GM21528 (cell line): ENCODE measurements around the gene RIMBP3C.
"Not testable (repeated sequence)": the region's sequence is repeated elsewhere in the genome, so short reads cannot be mapped to it uniquely, and the experiment has no call there.

Experiments used
- ATAC-seq: cut with Tn5 transposase; IDR thresholded peaks from one replicate; pipeline ENCODE4 v1.9.1; 2021; ENCODE audit warnings: mild to moderate bottlenecking, moderate library complexity; ENCODE audit not compliant: unreplicated experiment, low FRiP score

RIMBP3C gene, protein sequence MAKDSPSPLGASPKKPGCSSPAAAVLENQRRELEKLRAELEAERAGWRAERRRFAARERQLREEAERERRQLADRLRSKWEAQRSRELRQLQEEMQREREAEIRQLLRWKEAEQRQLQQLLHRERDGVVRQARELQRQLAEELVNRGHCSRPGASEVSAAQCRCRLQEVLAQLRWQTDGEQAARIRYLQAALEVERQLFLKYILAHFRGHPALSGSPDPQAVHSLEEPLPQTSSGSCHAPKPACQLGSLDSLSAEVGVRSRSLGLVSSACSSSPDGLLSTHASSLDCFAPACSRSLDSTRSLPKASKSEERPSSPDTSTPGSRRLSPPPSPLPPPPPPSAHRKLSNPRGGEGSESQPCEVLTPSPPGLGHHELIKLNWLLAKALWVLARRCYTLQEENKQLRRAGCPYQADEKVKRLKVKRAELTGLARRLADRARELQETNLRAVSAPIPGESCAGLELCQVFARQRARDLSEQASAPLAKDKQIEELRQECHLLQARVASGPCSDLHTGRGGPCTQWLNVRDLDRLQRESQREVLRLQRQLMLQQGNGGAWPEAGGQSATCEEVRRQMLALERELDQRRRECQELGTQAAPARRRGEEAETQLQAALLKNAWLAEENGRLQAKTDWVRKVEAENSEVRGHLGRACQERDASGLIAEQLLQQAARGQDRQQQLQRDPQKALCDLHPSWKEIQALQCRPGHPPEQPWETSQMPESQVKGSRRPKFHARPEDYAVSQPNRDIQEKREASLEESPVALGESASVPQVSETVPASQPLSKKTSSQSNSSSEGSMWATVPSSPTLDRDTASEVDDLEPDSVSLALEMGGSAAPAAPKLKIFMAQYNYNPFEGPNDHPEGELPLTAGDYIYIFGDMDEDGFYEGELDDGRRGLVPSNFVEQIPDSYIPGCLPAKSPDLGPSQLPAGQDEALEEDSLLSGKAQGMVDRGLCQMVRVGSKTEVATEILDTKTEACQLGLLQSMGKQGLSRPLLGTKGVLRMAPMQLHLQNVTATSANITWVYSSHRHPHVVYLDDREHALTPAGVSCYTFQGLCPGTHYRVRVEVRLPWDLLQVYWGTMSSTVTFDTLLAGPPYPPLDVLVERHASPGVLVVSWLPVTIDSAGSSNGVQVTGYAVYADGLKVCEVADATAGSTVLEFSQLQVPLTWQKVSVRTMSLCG (N-terminal part only)

DNA sequence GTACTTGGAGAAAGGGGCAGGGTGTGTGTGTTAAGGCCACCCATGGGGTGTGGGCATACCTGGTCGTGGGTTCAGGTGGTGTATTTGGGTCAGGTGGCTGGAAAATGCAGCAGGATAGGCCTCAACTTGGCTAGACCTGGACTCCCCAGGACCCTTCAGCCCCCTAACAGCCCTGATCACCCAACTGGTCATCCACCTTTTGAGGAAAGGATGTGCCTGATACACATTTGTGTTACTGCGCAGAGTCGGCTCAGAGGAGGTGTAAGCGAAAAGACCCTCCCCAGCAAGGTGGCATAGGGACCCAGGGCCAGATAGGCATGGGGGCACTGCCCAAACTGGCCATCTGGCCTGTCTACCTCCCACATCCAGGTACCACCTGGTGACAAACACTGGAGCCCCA lies at the start of gene RIMBP3C:
Gene RIMBP3C (minus strand): TSS at position 101 of the 400 bp plus-strand sequence. CDS start 485 bp downstream, outside the sequence.
- not testable (repeated sequence) for ATAC-seq

DNA sequence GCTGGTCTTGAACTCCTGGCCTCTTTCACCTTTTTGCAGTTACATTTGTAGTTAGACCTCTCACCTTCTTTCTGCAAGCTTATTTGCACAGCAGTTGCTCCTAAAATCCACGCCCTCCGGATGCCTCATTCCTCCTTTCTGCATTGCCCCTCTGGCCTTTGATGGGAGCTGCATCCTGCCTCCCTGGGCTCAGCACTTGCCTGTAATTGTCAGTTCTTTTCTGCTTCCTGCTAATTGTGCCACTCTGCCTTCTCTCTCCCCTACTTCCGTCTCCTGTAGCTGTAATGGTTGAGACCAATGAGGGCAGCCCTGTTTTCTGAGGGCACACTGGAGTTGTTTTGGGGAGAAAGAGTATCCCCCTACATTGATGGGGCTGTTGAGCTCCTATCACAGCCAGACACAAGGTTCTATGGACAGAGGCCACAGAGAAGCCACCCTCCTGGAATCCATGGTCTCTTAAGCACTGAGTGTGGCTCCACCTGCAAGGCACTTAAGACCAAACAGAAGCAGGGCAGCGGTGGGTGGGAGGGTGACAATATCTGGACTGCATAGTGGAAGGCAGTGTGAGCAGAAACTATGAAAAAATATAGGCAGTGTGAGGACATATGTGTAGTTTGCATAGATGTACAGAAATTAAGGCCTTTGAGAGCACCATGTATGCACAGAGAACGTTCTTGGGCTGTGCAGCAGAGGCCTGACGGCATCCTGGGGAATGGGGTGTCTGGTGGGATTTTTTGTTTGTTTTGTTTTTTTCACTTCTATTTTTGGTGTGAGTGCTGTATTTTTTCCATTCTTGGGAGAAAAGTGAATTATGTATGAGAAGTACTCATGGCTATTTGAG lies 48.0 kb upstream of the RIMBP3C start:
- no peak for ATAC-seq

DNA sequence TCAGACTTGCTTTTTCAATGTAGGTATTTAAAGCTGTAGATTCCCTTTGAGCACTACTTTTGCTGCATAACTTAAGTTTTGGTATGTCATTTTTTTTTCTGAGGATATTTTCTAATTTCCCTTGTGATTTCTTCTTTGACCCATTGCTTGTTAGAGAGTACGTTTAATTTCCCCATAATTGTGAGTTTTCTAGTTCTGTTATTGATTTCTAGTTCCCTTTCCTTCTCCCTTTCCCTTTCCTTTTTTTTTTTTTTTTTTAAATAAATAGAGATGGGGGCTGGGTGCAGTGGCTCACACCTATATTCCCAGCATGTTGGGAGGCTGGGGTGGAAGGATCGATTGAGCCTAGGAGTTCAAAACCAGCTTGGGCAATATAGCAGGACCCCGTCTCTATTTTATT lies 47.0 kb upstream of the RIMBP3C start:
- ATAC-seq: no peak

DNA sequence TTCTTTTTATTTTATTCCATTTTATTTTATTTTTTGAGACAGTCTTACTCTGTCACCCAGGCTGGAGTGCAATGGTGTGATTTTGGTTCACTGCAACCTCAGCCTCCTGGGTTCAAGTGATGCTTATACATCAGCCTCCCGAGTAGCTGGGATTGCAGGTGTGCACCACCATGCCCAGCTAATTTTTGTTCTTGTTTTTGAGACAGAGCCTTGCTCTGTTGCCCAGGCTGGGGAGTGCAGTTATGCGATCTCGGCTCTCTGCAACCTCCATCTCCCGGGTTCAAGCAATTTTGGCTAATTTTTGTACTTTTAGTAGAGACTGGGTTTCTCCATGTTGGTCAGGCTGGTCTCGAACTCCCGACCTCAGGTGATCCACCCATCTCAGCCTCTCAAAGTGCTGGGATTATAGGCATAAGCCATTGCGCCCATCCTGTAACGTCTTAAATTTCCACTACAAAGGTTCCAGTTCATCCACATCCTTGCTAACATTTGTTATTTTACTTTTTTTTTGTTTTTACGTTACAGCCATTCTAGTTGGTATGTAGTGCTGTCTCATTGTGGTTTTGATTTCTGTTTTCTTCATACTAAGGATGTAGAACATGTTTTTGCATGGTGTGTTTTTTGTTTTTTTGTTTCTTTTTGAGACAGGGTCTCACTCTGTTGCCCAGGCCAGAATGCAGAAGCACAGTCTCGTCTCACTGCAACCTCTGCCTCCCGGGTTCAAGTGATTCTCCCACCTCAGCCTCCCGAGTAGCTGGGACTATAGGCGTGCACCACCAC lies 45.3 kb upstream of the RIMBP3C start:
- ATAC-seq: not testable (repeated sequence)

DNA sequence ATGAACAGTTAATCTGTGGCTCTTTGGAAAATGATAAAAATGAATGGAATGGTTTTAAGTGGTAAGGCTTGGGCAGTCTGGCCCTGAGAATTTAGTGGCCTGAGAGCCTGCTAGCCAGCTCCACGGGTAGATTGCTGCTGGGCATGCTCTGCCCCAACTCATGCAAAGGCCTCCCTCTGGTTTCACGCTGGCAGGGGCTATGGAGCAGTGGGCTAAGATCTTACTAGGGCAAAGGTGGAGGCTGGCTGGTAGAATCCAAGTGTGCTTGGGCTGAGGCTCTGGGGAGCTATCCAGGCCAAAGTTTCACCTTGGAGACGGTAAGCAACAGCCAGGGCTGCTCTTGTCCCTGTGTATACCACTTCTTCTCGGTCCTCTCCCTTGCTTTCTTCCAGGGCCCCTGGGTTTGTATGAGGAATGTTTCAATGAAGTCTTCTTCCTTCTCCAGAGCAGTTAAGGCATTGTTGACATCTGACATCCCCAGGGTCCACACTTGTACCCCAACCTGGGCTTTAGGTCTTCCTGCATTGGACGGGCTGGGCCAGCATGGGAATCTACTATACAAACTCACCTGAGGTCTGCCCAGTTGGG lies 43.7 kb upstream of the RIMBP3C start:
- no peak for ATAC-seq

DNA sequence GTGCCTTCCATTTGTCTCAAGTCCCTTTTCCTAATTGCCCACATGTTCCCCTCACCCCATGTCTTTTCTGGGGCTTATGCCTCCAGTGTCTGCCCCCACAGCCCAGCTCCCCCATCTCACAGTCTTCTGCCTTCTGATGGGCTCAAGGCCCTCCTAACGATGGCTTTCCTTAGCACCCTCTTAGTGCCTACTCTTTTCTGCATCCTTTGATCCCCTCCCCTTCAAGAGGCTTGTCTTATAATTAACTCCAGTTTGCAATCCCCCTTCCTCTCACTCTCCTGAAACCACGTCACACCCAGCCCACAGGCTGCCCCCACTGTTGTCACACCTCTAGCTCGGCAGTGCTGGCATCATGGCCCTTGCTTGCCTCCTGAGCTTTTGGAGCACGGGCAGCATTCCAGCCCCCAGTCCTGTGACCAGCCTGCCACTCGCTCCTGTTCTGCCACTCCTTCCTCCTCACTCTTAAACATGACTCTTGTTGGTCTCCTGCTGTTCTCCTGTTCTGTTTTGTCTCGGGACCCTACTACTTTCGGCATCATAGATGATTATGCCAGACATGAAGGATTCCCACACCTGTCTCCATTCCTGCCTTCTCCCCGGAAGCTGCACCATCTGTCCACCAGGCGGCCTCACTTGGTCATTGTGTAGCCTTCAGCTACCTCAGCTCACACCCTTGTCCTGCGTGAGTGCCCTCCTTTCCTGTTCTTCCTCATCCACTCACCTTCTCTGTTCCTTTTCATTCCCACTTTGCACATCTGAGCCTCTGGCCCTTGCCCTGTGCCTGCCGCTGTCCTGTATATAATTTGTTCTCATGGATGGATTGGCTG lies 42.4 kb upstream of the RIMBP3C start:
- ATAC-seq: no peak

DNA sequence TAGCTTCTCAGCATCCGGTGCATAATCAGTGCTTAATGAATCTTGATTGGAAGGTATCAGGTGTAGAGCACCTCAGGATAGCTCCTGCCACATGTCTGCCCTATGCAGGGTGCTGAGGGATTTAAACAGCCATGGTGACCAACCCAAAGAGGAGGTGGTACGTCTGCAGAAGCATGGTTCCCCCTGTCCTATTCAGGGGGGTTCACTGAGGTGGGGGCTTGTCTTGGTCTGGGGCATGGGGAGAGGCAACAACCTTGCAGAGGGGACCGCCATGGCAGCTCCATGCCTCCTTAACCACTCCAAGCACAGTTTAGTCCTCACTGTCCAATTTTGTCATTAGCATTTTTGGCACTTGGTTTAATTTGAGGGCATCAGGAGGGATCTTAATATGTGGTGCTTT lies 41.2 kb upstream of the RIMBP3C start:
- ATAC-seq: no peak

DNA sequence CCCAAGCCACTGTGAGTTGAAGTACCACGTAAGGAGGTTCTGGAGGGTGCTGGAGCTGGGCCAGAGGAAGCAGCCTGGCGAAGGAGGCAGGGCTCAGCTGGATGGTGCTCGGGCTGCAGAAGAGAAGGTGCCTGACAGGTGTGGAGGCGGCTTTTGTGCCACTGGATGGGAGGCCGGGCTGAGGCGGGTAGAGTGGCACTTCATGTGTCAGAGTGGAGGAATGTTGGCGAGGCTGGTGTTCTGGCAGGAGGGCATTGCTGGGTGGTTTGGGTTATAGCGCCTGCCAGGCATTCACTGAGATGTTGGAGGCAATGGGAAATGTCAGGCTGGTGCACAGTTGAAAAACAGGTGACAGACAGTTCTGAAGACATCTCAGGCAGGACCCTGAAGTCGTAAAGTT lies 40.4 kb upstream of the RIMBP3C start:
- ATAC-seq: no peak

DNA sequence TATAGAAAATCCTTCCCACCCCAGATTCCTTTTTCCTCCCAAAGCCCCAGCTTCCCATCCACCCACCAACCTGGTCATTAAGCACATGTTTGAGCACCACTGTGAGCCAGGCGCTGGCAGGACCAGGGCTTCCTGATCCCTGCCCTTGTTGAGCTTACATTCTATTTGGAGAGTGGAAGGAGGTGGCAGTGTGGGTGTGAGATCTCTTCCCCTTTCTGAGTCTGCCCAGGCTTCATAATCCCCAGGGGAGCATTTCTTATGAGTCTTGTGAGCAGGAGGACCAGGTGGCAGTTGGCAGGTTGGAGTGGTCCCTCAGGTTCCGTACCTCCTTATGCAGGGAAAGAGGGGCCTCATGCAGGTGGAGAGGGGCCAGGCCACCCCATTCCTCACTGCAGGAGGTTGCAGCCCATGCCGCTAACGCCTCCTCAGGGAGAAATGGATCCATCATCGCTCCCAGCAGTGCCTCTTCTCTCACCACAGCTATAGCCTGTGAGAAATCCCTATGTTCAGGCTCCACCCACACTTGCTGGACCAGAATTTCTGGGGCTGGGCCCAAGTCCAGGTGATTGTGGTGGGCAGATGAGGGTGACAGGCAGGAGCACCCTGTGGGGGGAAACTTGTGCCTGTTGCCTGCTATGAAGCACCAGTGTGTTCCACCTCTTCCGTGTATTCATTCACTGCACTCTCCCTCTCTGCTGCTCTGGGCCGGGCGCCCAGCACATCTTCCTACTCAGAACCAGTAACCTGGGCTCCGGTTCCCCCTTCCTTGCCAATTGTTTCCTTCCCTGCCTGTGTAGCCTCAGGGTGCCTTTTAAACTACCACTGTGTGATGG lies 39.8 kb upstream of the RIMBP3C start:
- ATAC-seq: no peak

DNA sequence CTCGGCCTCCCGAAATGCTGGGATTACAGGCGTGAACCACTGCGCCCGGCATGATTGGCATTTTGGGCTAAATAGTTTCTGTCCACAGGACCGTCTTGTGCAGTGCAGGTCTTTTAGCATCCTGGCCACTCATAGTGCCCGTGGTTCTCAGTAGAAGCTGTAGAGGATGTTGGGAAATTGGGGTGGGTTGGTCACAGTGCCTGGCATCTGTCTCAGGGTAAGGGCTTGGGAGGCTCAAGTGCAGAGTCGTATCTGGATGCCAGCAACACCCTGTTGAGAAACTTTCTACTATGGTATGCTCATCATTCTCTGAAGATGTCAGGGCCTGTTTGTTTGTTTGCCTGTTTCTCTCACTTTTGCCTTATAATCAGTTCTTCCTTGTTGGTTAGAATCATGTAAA lies 38.1 kb upstream of the RIMBP3C start:
- ATAC-seq: no peak

DNA sequence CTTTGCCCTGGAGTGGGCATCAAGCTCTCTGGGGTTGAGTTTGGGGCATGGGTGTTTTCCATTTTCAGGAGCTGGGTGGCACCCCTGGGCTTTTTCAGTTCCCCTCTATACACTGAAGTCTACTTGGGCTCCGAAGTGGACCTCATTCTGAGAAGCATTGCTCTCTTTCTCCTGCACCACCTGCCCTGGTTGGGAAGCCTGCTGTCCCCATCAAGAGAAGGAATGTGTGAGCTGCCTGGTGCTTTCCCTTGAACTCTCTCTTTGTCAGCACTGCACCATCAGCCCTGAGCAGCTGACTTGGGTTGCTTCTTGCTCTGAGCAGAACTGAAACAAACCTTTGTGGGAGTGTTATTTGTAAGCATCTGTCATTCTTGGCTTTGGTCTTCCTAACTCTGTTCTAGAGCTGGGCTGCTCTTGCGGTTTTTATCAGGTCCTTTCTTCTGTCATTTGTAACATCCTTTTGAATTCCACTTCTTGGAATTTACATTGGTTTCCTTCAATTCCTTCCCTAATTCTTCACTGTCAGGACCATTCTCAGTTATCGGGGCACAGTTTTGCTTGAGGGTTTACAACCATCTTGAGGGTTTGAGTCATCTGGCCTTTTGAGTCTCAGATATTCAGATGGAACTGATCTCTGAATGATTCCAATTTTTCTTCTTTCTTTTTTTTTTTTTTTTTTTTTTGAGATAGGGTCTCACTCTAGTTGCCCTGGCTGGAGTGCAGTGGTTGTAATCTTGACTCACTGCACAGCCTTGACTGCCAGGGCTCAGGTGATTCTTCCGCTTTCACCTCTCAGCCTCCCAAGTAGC lies 36.7 kb upstream of the RIMBP3C start:
- ATAC-seq: no peak

DNA sequence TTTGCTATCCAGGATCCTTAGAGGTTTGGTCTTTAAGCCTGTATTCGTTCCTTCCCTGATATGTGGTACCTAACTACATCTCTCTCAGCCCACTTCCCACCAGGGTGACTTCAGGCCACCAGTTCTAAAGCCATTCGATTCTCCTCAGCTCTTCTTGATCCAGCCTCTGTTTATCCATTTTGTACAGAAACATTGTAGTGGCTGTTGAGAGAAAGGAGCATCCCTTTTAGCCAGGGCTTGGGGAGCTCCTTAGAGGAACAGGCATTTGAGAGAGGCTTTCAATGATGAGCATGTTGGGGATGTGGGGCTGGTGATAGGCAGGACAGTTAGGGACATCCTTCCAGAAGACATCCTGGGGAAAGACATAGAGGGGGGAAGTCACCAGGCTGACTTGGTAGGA lies 34.1 kb upstream of the RIMBP3C start:
- ATAC-seq: no peak

DNA sequence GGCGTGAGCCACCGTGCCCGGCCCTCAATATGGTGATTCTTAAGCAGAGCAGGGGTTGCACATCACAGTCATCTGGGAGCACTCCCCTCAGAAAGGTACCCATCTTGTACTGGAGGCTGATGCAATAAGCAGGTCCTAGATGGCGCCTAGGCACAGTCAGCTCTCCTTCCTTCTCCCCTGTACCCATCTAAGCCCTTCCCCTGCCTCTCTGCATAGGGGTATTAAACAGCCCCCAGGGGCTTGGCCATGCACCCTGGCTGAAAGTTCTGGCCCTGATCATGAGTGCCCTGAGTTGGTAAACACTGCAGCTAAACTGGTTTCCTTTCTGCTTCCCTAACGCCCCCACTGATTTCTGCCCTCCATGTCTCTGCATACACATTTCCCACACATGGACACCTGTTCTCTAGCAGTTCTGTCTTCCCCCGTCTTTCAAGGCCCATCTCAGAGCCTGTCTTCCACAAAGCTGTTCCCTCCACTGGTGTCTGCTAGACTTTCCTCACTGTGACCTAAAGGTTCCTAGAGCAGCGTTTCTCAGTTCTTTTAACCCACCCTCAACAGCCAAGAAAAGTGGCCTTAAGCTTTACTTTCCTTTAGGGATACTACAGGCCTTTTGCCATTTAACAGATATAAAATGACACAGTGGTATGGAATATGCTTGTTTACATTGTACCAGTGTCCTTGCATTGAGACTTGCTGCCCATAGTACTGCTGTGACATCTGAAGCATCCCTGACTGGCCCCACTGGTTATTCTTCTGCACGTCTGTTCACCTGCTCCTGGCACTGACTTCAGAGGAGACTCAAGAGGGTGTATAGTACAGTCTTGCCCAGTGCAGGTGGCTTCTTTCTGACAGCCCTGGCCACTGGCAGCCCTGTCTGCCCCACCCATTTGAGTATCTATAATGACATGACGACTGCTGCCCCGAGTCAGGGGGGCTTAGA lies 31.8 kb upstream of the RIMBP3C start:
- ATAC-seq: no peak

DNA sequence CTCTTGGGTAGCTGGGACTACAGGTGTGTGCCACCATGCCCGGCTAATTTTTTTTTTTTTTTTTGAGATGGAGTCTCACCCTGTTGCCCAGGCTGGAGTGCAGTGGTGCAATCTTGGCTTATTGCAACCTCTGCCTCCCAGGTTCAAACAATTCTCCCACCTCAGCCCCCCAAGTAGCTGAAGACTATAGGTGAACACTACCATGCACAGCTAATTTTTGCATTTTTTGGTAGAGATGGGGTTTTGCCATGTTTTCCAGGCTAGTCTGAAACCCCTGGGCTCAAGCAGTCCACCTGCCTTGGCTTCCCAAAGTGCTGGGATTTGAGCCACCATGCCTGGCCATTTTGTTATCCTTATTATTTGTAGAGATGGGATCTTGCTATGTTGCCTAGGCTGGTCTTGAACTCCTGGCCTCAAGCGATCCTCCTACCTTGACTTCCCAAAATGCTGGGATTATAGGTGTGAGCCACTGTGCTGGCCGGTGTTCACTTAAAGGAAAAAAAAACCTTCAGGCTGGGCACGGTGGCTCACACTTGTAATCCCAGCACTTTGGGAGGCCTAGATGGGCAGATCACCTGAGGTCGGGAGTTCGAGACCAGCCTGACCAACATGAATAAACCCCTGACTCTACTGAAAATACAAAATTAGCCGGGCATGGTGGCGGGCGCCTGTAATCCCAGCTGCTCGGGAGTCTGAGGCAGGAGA lies 29.9 kb upstream of the RIMBP3C start:
- not testable (repeated sequence) for ATAC-seq

DNA sequence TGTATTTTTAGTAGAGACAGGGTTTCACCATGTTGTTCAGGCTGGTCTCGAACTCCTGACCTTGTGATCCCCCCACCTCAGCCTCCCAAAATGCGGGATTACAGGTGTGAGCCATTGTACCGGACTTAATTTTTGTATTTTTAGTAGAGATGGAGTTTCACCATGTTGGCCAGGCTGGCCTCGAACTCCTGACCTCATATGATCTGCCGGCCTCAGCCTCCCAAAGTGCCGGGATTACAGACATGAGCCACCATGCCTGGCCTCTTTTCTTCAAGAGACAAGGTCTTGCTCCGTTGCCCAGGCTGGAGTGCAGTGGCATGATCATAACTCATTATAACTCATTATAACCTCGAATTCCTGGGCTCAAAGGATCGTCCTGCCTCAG lies 29.4 kb upstream of the RIMBP3C start:
- ATAC-seq: not testable (repeated sequence)
